WI38 (cell line): ENCODE measurements around the gene TCAP.

ENCODE experiments used
- H3K4me3 ChIP-seq: 2 replicates; pipeline ENCODE4 v1.5.1; 2011; ENCODE audit warnings: low read depth, mild to moderate bottlenecking, control low read depth, low read length
- TF ChIP-seq, protein P1 (sequence below): IDR thresholded peaks from 2 replicates; pipeline ENCODE4 v1.5.1; 2012; ENCODE audit warnings: low read depth, mild to moderate bottlenecking, control low read depth, low read length

TCAP gene

DNA sequence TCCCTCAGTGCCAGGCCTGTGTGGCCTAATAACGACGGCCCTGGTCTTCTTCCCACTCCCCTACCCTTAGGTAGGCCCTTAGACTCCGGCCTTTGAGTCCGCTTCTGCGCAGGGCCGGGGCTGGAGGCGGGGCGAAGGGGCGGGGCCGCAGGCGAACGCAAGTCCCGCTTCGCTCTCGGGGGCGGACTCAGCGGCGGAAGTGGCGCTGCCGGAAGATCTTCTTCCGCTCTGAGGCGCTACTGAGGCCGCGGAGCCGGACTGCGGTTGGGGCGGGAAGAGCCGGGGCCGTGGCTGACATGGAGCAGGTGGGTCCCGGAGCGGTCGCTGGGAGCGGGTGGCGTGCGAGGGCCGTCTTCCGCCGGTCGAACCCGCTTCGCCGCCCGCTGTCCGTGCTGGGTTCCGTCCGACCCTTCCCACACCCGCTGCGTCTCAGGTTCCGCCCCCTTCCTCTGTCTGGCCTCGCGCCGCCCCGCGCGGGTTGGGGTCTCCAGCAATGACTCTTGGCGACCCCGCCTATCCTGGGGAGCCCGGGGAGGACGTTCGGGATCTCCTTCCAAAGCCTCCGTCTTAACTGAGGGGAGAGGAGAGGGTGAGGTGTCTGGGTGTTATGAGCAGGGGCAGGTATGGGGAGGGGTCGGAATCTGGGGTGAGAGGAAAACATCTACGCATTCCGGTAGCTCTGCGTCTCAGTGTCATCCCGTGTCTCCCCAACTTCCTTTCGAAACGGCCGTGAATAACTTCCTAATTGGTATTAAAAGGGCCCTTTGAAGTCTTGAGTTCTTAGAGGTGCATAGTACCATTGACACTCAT lies 28.0 kb upstream of the TCAP start, which contains the start of gene STARD3:
STARD3 (plus strand) TSS at position 218 of the 810 bp plus-strand sequence. CDS start 16,388 bp downstream, outside the sequence.
- H3K4me3 ChIP-seq: peak within 1 kb of the TSS; percentile 72
- TF ChIP-seq, protein P1, sequence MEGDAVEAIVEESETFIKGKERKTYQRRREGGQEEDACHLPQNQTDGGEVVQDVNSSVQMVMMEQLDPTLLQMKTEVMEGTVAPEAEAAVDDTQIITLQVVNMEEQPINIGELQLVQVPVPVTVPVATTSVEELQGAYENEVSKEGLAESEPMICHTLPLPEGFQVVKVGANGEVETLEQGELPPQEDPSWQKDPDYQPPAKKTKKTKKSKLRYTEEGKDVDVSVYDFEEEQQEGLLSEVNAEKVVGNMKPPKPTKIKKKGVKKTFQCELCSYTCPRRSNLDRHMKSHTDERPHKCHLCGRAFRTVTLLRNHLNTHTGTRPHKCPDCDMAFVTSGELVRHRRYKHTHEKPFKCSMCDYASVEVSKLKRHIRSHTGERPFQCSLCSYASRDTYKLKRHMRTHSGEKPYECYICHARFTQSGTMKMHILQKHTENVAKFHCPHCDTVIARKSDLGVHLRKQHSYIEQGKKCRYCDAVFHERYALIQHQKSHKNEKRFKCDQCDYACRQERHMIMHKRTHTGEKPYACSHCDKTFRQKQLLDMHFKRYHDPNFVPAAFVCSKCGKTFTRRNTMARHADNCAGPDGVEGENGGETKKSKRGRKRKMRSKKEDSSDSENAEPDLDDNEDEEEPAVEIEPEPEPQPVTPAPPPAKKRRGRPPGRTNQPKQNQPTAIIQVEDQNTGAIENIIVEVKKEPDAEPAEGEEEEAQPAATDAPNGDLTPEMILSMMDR: no peak

DNA sequence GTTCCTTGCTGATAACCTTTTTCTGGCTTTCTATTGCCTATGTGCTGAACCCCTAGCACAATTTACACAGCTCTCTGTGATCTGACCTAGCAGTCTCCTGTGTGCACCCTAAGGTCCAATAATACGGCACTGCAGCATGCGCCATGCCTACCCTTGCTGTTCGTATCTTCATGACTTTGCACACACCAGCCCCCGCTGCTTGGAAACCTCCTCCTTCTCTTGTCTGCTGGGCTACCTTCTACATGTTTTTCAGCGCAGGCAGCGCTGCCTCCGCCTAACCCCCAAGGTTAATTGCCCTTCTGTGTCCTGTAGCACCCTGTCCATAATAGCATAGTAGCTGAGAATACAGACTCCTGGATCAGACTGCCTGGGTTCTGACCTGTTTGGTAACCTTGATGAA lies 26.8 kb upstream of the TCAP start:
- TF ChIP-seq, protein P1: no peak
- peak overlapping the region; percentile 72 for H3K4me3 ChIP-seq

DNA sequence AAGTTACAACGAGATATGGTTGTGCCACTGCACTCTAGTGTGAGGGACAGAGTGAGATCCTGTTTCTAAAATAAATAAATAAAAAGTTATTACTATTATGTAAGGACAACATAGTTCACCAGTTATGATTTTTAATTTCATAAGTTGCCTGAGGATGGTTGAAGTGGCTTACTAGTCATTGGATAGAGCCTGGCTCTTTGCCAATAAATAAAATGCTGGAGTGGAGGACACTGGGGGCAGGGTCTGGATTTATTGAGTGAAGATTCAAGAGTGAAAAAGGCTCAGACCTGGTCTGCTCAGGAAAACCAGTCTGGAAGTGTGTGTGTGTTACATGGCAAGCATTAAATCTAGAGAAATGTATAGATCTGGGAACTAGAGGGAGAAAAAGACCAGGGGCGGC lies 26.1 kb upstream of the TCAP start:
- H3K4me3 ChIP-seq: no peak overlapping the region
- TF ChIP-seq, protein P1: no peak

DNA sequence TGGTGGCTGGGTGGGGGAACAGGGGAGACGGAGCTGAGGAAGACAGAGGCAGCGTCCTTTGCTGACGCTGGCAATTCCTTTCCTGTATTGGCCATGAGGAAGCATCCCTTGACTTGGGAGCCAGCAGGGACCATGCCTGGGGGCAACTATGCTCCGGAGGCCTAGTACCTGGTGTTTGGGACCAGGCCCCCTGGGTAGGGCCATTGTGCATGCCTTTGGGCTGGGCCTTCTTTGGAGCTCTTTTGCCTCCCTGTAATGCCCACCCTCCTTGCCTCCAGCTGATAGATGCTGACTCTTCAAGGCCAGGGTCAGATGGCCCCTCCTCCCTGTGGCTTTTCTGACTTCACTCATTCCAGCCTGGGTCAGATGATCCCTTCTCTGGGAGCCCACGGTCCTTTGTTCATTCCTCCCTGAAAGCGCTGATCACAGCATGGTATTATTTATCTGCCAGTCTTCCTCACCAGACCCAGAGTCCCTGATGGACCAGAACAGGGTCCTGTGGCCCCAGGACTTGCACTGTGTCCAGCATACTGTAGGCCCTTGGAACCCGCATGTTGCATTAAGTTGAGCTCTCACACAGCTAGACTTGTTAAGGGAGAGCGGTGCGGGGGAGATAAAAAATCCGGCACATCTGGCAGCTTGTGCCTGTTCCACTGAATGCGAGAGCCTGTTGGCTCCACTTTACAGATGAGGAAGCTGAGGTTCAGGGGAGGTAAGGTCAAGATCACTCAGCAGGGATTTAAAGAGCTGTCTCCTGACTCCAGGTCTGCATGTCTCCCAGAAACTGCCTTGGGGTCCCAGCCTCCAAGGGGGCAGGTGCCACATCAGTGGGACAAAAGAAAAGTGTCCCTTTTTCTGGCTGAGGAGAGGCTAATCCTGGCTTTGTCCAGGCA lies 25.3 kb upstream of the TCAP start:
- H3K4me3 ChIP-seq: no peak overlapping the region
- TF ChIP-seq, protein P1: no peak

DNA sequence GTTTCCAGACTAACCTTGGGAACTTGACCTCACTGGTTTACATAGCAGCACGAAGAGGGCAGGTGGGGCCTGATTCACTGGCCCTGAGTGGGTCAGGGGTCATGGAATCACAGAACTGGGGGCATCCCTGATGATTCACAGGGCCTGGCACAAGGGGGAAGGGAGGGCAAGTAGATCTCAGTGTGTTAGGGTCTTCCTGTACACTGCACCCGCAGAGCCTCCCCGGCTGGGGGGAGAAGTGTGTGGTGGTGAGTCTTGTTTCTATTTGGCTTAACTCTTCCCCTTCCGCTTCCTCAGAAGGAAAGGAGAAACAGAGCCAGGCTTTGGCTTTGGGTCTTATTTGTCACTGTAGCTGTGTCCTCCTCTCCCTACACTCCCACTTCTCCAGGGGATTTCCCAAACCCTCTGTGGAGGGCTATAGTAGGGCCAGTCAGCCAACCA lies 24.5 kb upstream of the TCAP start:
- TF ChIP-seq, protein P1: no peak
- no peak overlapping the region for H3K4me3 ChIP-seq

DNA sequence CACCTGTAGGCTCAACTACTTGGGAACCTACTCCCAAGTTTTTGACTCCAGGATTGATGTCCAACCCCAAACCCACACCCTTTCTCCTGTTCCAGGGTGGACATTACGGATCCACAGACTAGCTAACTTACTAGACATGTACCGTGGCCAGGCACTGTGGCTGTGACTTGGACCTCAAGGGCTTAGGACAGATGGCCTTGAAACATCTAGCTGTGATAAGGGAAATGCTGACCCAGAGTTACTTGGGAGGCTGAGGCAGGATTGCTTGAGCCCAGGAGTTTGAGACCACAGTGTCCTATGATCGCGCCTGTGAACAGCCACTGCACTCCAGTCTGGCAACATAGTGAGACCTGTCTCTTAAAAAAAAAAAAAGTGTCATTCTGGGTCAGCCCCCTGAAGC lies 24.1 kb upstream of the TCAP start:
- H3K4me3 ChIP-seq: no peak overlapping the region
- TF ChIP-seq, protein P1: no peak
